ENCODE data around the gene ASH1L.
"Not testable (repeated sequence)": the region's sequence is repeated elsewhere in the genome, so short reads cannot be mapped to it uniquely, and the experiment has no call there.

The ASH1L gene

GRCh38 chr1:155389826-155390225, 172.8 kb downstream of the ASH1L start:
- Histone ChIP-seq H3K79me1 (ENCODE audit: low read length) (no peaks in the 10 kb centered on the region), H3K4me3 (ENCODE audit: low read length) (no peak overlapping the region), H3K18ac (ENCODE audit: low read length) (no peak overlapping the region), H3K56ac (ENCODE audit: low read length) (no peak overlapping the region), H3K4me2 (ENCODE audit: low read length) (no peak overlapping the region), H3K79me2 (ENCODE audit: control insufficient read depth, insufficient read depth, low read length) (no peaks in the 10 kb centered on the region), H3K23ac (ENCODE audit: low read length) (no peak overlapping the region), H3K9ac (ENCODE audit: low read length) (no peak overlapping the region), H4K8ac (ENCODE audit: low read depth, low read length) (no peak overlapping the region), H3K4me1 (ENCODE audit: control insufficient read depth, low read depth, low read length) (no peaks in the 10 kb centered on the region), H3K27me3 (ENCODE audit: insufficient read depth, low read length, poor library complexity) (no peaks in the 10 kb centered on the region), H2BK5ac (ENCODE audit: low read length) (no peak overlapping the region), H3K4ac (ENCODE audit: low read depth, low read length) (no peak overlapping the region), H2BK120ac (ENCODE audit: low read depth, low read length) (no peak overlapping the region), H2AK5ac (ENCODE audit: low read length) (no peak overlapping the region), H4K5ac (ENCODE audit: low read length) (no peak overlapping the region), H3K36me3 (ENCODE audit: control insufficient read depth, insufficient read depth, low read length) (no peaks in the 10 kb centered on the region), H2BK15ac (replicated peaks; ENCODE audit: low read depth) (no peak overlapping the region), H3K27ac (ENCODE audit: low read depth, low read length) (no peak overlapping the region)
- DNase-seq, result no peak

GRCh38 chr1:155385836-155386235, 176.8 kb downstream of the ASH1L start:
- not testable (repeated sequence) for H3K9ac ChIP-seq (ENCODE audit: low read length); H3K18ac ChIP-seq (ENCODE audit: low read length); H3K27ac ChIP-seq (ENCODE audit: low read depth, low read length); H3K36me3 ChIP-seq (ENCODE audit: control insufficient read depth, insufficient read depth, low read length); H3K4me2 ChIP-seq (ENCODE audit: low read length); H3K79me2 ChIP-seq (ENCODE audit: control insufficient read depth, insufficient read depth, low read length); H3K4me1 ChIP-seq (ENCODE audit: control insufficient read depth, low read depth, low read length); H3K23ac ChIP-seq (ENCODE audit: low read length); H3K4ac ChIP-seq (ENCODE audit: low read depth, low read length); H2BK5ac ChIP-seq (ENCODE audit: low read length); H3K27me3 ChIP-seq (ENCODE audit: insufficient read depth, low read length, poor library complexity); H3K4me3 ChIP-seq (ENCODE audit: low read length); H3K56ac ChIP-seq (ENCODE audit: low read length); H2AK5ac ChIP-seq (ENCODE audit: low read length); H2BK15ac ChIP-seq (replicated peaks; ENCODE audit: low read depth); H4K8ac ChIP-seq (ENCODE audit: low read depth, low read length); H3K79me1 ChIP-seq (ENCODE audit: low read length); H4K5ac ChIP-seq (ENCODE audit: low read length); H2BK120ac ChIP-seq (ENCODE audit: low read depth, low read length)
- no CpG with 5 or more reads among the region's 5 CpGs for WGBS (ENCODE audit: extremely low coverage, insufficient coverage, low lambda C conversion rate)
- peak; percentile 2 for DNase-seq

GRCh38 chr1:155383406-155383805, 179.2 kb downstream of the ASH1L start:
- no peak for DNase-seq
- no peaks in the 10 kb centered on the region for H3K79me1 ChIP-seq (ENCODE audit: low read length)
- H2BK5ac ChIP-seq (ENCODE audit: low read length), result no peak overlapping the region
- no peak overlapping the region for H2AK5ac ChIP-seq (ENCODE audit: low read length)
- H3K56ac ChIP-seq (ENCODE audit: low read length), result no peak overlapping the region
- no peak overlapping the region for H4K8ac ChIP-seq (ENCODE audit: low read depth, low read length)
- H3K23ac ChIP-seq (ENCODE audit: low read length), result no peak overlapping the region
- H3K27ac ChIP-seq (ENCODE audit: low read depth, low read length), result no peak overlapping the region
- no peak overlapping the region for H3K18ac ChIP-seq (ENCODE audit: low read length)
- H3K4me3 ChIP-seq (ENCODE audit: low read length), result no peak overlapping the region
- no peaks in the 10 kb centered on the region for H3K27me3 ChIP-seq (ENCODE audit: insufficient read depth, low read length, poor library complexity)
- no peak overlapping the region for H3K9ac ChIP-seq (ENCODE audit: low read length)
- no CpG with 5 or more reads among the region's 1 CpG for WGBS (ENCODE audit: extremely low coverage, insufficient coverage, low lambda C conversion rate)
- no peak overlapping the region for H3K4me2 ChIP-seq (ENCODE audit: low read length)
- H3K4ac ChIP-seq (ENCODE audit: low read depth, low read length), result no peak overlapping the region
- H3K4me1 ChIP-seq (ENCODE audit: control insufficient read depth, low read depth, low read length), result no peaks in the 10 kb centered on the region
- H3K79me2 ChIP-seq (ENCODE audit: control insufficient read depth, insufficient read depth, low read length), result no peaks in the 10 kb centered on the region
- H4K5ac ChIP-seq (ENCODE audit: low read length), result no peak overlapping the region
- no peak overlapping the region for H2BK120ac ChIP-seq (ENCODE audit: low read depth, low read length)
- no peak overlapping the region for H2BK15ac ChIP-seq (replicated peaks; ENCODE audit: low read depth)
- H3K36me3 ChIP-seq (ENCODE audit: control insufficient read depth, insufficient read depth, low read length), result no peaks in the 10 kb centered on the region

- H2BK15ac ChIP-seq (replicated peaks; ENCODE audit: low read depth), result no peak overlapping the region
- no peak overlapping the region for H4K8ac ChIP-seq (ENCODE audit: low read depth, low read length)
- peak; percentile 26 for DNase-seq
- H2BK5ac ChIP-seq (ENCODE audit: low read length), result no peak overlapping the region
- no peaks in the 10 kb centered on the region for H3K27me3 ChIP-seq (ENCODE audit: insufficient read depth, low read length, poor library complexity)
- H3K4ac ChIP-seq (ENCODE audit: low read depth, low read length), result no peak overlapping the region
- no peak overlapping the region for H2BK120ac ChIP-seq (ENCODE audit: low read depth, low read length)
- no peak overlapping the region for H3K4me3 ChIP-seq (ENCODE audit: low read length)
- H3K9ac ChIP-seq (ENCODE audit: low read length), result no peak overlapping the region
- no peaks in the 10 kb centered on the region for H3K4me1 ChIP-seq (ENCODE audit: control insufficient read depth, low read depth, low read length)
- H4K5ac ChIP-seq (ENCODE audit: low read length), result no peak overlapping the region
- no peak overlapping the region for H3K23ac ChIP-seq (ENCODE audit: low read length)
- no peak overlapping the region for H3K4me2 ChIP-seq (ENCODE audit: low read length)
- no peak overlapping the region for H2AK5ac ChIP-seq (ENCODE audit: low read length)
- H3K79me1 ChIP-seq (ENCODE audit: low read length), result no peaks in the 10 kb centered on the region
- no peak overlapping the region for H3K18ac ChIP-seq (ENCODE audit: low read length)
- H3K79me2 ChIP-seq (ENCODE audit: control insufficient read depth, insufficient read depth, low read length), result no peaks in the 10 kb centered on the region
- no peak overlapping the region for H3K56ac ChIP-seq (ENCODE audit: low read length)
- no peaks in the 10 kb centered on the region for H3K36me3 ChIP-seq (ENCODE audit: control insufficient read depth, insufficient read depth, low read length)
- no peak overlapping the region for H3K27ac ChIP-seq (ENCODE audit: low read depth, low read length)
These were observed 182.9 kb downstream of the ASH1L start for GRCh38 chr1:155379631-155380090.

GRCh38 chr1:155379180-155379579, 183.4 kb downstream of the ASH1L start:
- H2AK5ac ChIP-seq (ENCODE audit: low read length), result no peak overlapping the region
- no peak overlapping the region for H3K56ac ChIP-seq (ENCODE audit: low read length)
- no peaks in the 10 kb centered on the region for H3K4me1 ChIP-seq (ENCODE audit: control insufficient read depth, low read depth, low read length)
- no peaks in the 10 kb centered on the region for H3K79me2 ChIP-seq (ENCODE audit: control insufficient read depth, insufficient read depth, low read length)
- no peak overlapping the region for H2BK5ac ChIP-seq (ENCODE audit: low read length)
- H3K4me2 ChIP-seq (ENCODE audit: low read length), result no peak overlapping the region
- H3K18ac ChIP-seq (ENCODE audit: low read length), result no peak overlapping the region
- no peak overlapping the region for H3K4me3 ChIP-seq (ENCODE audit: low read length)
- no peak overlapping the region for H4K8ac ChIP-seq (ENCODE audit: low read depth, low read length)
- H3K27ac ChIP-seq (ENCODE audit: low read depth, low read length), result no peak overlapping the region
- H4K5ac ChIP-seq (ENCODE audit: low read length), result no peak overlapping the region
- no peaks in the 10 kb centered on the region for H3K36me3 ChIP-seq (ENCODE audit: control insufficient read depth, insufficient read depth, low read length)
- no peak overlapping the region for H2BK120ac ChIP-seq (ENCODE audit: low read depth, low read length)
- WGBS (ENCODE audit: extremely low coverage, insufficient coverage, low lambda C conversion rate), result no CpG with 5 or more reads among the region's 3 CpGs
- H3K4ac ChIP-seq (ENCODE audit: low read depth, low read length), result no peak overlapping the region
- H3K9ac ChIP-seq (ENCODE audit: low read length), result no peak overlapping the region
- no peaks in the 10 kb centered on the region for H3K79me1 ChIP-seq (ENCODE audit: low read length)
- no peak overlapping the region for H2BK15ac ChIP-seq (replicated peaks; ENCODE audit: low read depth)
- no peaks in the 10 kb centered on the region for H3K27me3 ChIP-seq (ENCODE audit: insufficient read depth, low read length, poor library complexity)
- DNase-seq, result no peak
- H3K23ac ChIP-seq (ENCODE audit: low read length), result no peak overlapping the region

GRCh38 chr1:155360051-155360450, 202.6 kb downstream of the ASH1L start:
- Histone ChIP-seq H3K9ac (ENCODE audit: low read length) (no peak overlapping the region), H3K36me3 (ENCODE audit: control insufficient read depth, insufficient read depth, low read length) (no peaks in the 10 kb centered on the region), H2BK15ac (replicated peaks; ENCODE audit: low read depth) (no peak overlapping the region), H3K79me1 (ENCODE audit: low read length) (no peaks in the 10 kb centered on the region), H3K56ac (ENCODE audit: low read length) (no peak overlapping the region), H3K4me1 (ENCODE audit: control insufficient read depth, low read depth, low read length) (no peaks in the 10 kb centered on the region), H2AK5ac (ENCODE audit: low read length) (no peak overlapping the region), H2BK5ac (ENCODE audit: low read length) (no peak overlapping the region), H3K4me3 (ENCODE audit: low read length) (no peak overlapping the region), H3K27ac (ENCODE audit: low read depth, low read length) (no peak overlapping the region), H3K27me3 (ENCODE audit: insufficient read depth, low read length, poor library complexity) (no peaks in the 10 kb centered on the region), H3K4me2 (ENCODE audit: low read length) (no peak overlapping the region), H3K23ac (ENCODE audit: low read length) (no peak overlapping the region), H4K8ac (ENCODE audit: low read depth, low read length) (no peak overlapping the region), H4K5ac (ENCODE audit: low read length) (no peak overlapping the region), H3K18ac (ENCODE audit: low read length) (no peak overlapping the region), H3K79me2 (ENCODE audit: control insufficient read depth, insufficient read depth, low read length) (no peaks in the 10 kb centered on the region), H3K4ac (ENCODE audit: low read depth, low read length) (no peak overlapping the region), H2BK120ac (ENCODE audit: low read depth, low read length) (no peak overlapping the region)
- DNase-seq, result no peak
- no CpG with 5 or more reads among the region's 1 CpG for WGBS (ENCODE audit: extremely low coverage, insufficient coverage, low lambda C conversion rate)

All from mesendoderm (in vitro differentiated cells).